Spleen (tissue), 7 donors: Measurements from ENCODE around the gene STPG1.

Source experiments
- CTCF ChIP-seq, 11 experiments: fragments of 200-600 bp in 7 of 11; fragments of 450-650 bp in 4 of 11; sonication (generic) in 4 of 11; IDR thresholded peaks in 8 of 11; conservative IDR thresholded peaks in 3 of 11; 1 replicate in 7 of 11; 2 replicates in 4 of 11; pipeline versions ENCODE4 v1.4.0 to v1.8.0; 2016 to 2021; ENCODE audit warnings: antibody characterized with exemption in 11 of 11, inconsistent platforms in 4 of 11, mild to moderate bottlenecking in 1 of 11
- POLR2AphosphoS5 ChIP-seq, 3 donors: sonication (generic); formaldehyde crosslinking; IDR thresholded peaks; one replicate each; pipeline ENCODE4 v1.5.1; 2017; ENCODE audit warnings: antibody characterized with exemption in 3 of 3
- donor health status: DM: no; HTN: no; CAD: no; lungs with moderate emphysema.
- donor health status: DM: no; HTN: no; CAD: no.
- donor health status: DM: no; HTN: no; CAD: no.

GRCh38 chr1:24327891-24328290, 85.7 kb downstream of the STPG1 start:
- TF ChIP-seq CTCF (IDR thresholded peaks at IDR 0.05 in 8 of 11, conservative IDR thresholded peaks at IDR 0.05 in 3 of 11) (no peak), POLR2AphosphoS5 (IDR thresholded peaks at IDR 0.05) (no peak)
